HepG2 (cell line): Measurements from ENCODE around the gene FITM2. TPM values are rescaled to one million over a fixed set of nuclear protein-coding genes. Genes with fewer than 3 reads are reported as not detected.
A peak's percentile ranks its signal among the peaks of the same experiment; 100 is the strongest.

Source experiments
- SIN3A ChIP-seq: IDR thresholded peaks from 2 replicates; pipeline ENCODE4 v1.6.1; 2011; ENCODE audit warnings: low read depth, mild to moderate bottlenecking, control low read depth, low read length, borderline replicate concordance
- TARDBP ChIP-seq: sonication (generic); formaldehyde crosslinking; IDR thresholded peaks from 2 replicates; pipeline ENCODE4 v1.8.0; 2022; ENCODE audit warnings: mild to moderate bottlenecking, missing genetic modification reagents
- ZFY ChIP-seq: sonication (generic); formaldehyde crosslinking; IDR thresholded peaks from 2 replicates; pipeline ENCODE4 v1.4.0; 2020; ENCODE audit warnings: missing genetic modification reagents
- ZNF207 ChIP-seq: fragments of 450-650 bp; IDR thresholded peaks from 2 replicates; pipeline ENCODE4 v1.6.1; 2016; ENCODE audit warnings: antibody characterized with exemption, borderline replicate concordance
- ZNF878 ChIP-seq: sonication (generic); formaldehyde crosslinking; IDR thresholded peaks from 2 replicates; pipeline ENCODE4 v1.8.1; 2023; ENCODE audit warnings: mild to moderate bottlenecking, missing genetic modification reagents, moderate library complexity
- ZNF883 ChIP-seq: sonication (generic); formaldehyde crosslinking; IDR thresholded peaks from 2 replicates; pipeline ENCODE4 v1.5.1; 2020; ENCODE audit warnings: mild to moderate bottlenecking, missing genetic modification reagents; ENCODE audit errors: not compliant biosample characterization
- polyA plus RNA-seq, 8 experiments: library from polyadenylated mRNA; depleted of rRNA in 3 of 8; stranded (reverse) in 7 of 8; unstranded in 1 of 8; fragments of >200 nt; fragmentation: Illumina TruSeq in 4 of 8; extraction: Trizol in 4 of 8; gene quantifications; 2 replicates each; pipeline versions ENCODE4 v1.2.1 to v1.2.3, GENCODE V29; 2011 to 2016; ENCODE audit warnings: low read depth in 4 of 8, missing spikeins in 1 of 8, mixed read lengths in 1 of 8; ENCODE audit not compliant: insufficient read depth in 1 of 8
- total RNA-seq, 5 experiments: library from RNA; depleted of rRNA; stranded (reverse); fragments of >200 nt; fragmentation: Illumina TruSeq; extraction: Trizol; gene quantifications; 2 replicates each; pipeline ENCODE4 v1.2.3, GENCODE V29; 2016; ENCODE audit warnings: low read depth in 1 of 5
- TF ChIP-seq, protein P1 (sequence below): sonication (generic); formaldehyde crosslinking; IDR thresholded peaks from 2 replicates; pipeline ENCODE4 v1.5.0; 2020; ENCODE audit warnings: mild to moderate bottlenecking, missing genetic modification reagents, borderline replicate concordance
- TF ChIP-seq, protein P2 (sequence below): sonication (generic); formaldehyde crosslinking; conservative IDR thresholded peaks from 2 replicates; pipeline ENCODE4 v1.4.0; 2020; ENCODE audit warnings: missing genetic modification reagents
- TF ChIP-seq, protein P3 (sequence below): sonication (generic); formaldehyde crosslinking; IDR thresholded peaks from 2 replicates; pipeline ENCODE4 v1.4.0; 2020; ENCODE audit warnings: missing genetic modification reagents
- TF ChIP-seq, protein P4 (sequence below): sonication (generic); formaldehyde crosslinking; IDR thresholded peaks from 2 replicates; pipeline ENCODE4 v1.8.1; 2023; ENCODE audit warnings: mild to moderate bottlenecking, moderate library complexity, missing genetic modification reagents
- TF ChIP-seq, protein P5 (sequence below): fragments of 450-650 bp; IDR thresholded peaks from 2 replicates; pipeline ENCODE4 v1.6.1; 2017; ENCODE audit warnings: mild to moderate bottlenecking

The FITM2 gene
- total and polyA plus RNA-seq, 2 of the 13 experiments (the other 11 are each of a cell fraction or from before 2014, with no cell fraction given), result 9.6 to 24.5 TPM

DNA sequence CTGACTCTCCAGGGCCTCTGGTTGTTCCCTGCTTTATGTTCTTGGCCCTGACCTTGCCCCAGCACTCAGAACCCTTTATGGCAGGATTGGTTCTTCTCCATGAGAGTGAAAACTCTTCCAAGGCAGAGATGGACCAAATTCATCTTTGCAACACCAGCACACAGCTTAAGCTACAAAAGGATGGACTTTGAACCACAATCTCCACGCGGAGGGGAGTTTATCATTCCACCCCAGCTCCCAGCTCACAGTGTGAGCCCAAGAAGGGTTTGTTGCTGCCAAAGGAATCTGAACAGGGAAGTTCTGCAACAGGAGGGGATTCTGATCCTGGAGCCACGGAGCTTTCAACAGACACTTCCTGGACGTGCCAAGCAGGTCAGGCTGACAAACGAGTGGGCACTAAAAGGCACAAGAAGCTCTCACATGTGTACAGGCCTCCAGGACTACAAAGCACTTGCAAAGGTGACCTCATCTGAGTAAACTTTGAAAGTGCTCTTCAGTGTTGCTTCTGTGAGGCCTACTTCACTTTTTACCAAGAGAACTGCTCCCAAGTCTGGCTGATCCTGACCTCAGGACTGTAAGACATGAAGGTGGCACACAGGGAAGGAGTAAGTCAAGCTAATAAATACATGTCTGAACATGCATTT lies 8.9 kb downstream of the FITM2 start (continued):
- TF ChIP-seq, protein P1, sequence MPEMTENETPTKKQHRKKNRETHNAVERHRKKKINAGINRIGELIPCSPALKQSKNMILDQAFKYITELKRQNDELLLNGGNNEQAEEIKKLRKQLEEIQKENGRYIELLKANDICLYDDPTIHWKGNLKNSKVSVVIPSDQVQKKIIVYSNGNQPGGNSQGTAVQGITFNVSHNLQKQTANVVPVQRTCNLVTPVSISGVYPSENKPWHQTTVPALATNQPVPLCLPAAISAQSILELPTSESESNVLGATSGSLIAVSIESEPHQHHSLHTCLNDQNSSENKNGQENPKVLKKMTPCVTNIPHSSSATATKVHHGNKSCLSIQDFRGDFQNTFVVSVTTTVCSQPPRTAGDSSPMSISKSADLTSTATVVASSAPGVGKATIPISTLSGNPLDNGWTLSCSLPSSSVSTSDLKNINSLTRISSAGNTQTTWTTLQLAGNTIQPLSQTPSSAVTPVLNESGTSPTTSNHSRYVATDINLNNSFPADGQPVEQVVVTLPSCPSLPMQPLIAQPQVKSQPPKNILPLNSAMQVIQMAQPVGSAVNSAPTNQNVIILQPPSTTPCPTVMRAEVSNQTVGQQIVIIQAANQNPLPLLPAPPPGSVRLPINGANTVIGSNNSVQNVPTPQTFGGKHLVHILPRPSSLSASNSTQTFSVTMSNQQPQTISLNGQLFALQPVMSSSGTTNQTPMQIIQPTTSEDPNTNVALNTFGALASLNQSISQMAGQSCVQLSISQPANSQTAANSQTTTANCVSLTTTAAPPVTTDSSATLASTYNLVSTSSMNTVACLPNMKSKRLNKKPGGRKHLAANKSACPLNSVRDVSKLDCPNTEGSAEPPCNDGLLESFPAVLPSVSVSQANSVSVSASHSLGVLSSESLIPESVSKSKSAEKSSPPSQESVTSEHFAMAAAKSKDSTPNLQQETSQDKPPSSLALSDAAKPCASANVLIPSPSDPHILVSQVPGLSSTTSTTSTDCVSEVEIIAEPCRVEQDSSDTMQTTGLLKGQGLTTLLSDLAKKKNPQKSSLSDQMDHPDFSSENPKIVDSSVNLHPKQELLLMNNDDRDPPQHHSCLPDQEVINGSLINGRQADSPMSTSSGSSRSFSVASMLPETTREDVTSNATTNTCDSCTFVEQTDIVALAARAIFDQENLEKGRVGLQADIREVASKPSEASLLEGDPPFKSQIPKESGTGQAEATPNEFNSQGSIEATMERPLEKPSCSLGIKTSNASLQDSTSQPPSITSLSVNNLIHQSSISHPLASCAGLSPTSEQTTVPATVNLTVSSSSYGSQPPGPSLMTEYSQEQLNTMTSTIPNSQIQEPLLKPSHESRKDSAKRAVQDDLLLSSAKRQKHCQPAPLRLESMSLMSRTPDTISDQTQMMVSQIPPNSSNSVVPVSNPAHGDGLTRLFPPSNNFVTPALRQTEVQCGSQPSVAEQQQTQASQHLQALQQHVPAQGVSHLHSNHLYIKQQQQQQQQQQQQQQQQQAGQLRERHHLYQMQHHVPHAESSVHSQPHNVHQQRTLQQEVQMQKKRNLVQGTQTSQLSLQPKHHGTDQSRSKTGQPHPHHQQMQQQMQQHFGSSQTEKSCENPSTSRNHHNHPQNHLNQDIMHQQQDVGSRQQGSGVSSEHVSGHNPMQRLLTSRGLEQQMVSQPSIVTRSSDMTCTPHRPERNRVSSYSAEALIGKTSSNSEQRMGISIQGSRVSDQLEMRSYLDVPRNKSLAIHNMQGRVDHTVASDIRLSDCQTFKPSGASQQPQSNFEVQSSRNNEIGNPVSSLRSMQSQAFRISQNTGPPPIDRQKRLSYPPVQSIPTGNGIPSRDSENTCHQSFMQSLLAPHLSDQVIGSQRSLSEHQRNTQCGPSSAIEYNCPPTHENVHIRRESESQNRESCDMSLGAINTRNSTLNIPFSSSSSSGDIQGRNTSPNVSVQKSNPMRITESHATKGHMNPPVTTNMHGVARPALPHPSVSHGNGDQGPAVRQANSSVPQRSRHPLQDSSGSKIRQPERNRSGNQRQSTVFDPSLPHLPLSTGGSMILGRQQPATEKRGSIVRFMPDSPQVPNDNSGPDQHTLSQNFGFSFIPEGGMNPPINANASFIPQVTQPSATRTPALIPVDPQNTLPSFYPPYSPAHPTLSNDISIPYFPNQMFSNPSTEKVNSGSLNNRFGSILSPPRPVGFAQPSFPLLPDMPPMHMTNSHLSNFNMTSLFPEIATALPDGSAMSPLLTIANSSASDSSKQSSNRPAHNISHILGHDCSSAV (CRISPR knock-in tag), result no peak
- no peak for TF ChIP-seq ZNF878 (CRISPR knock-in tag)
- TF ChIP-seq, protein P2, sequence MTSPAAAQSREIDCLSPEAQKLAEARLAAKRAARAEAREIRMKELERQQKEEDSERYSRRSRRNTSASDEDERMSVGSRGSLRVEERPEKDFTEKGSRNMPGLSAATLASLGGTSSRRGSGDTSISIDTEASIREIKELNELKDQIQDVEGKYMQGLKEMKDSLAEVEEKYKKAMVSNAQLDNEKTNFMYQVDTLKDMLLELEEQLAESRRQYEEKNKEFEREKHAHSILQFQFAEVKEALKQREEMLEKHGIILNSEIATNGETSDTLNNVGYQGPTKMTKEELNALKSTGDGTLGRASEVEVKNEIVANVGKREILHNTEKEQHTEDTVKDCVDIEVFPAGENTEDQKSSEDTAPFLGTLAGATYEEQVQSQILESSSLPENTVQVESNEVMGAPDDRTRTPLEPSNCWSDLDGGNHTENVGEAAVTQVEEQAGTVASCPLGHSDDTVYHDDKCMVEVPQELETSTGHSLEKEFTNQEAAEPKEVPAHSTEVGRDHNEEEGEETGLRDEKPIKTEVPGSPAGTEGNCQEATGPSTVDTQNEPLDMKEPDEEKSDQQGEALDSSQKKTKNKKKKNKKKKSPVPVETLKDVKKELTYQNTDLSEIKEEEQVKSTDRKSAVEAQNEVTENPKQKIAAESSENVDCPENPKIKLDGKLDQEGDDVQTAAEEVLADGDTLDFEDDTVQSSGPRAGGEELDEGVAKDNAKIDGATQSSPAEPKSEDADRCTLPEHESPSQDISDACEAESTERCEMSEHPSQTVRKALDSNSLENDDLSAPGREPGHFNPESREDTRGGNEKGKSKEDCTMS (CRISPR knock-in tag), result no peak
- TF ChIP-seq, protein P3, sequence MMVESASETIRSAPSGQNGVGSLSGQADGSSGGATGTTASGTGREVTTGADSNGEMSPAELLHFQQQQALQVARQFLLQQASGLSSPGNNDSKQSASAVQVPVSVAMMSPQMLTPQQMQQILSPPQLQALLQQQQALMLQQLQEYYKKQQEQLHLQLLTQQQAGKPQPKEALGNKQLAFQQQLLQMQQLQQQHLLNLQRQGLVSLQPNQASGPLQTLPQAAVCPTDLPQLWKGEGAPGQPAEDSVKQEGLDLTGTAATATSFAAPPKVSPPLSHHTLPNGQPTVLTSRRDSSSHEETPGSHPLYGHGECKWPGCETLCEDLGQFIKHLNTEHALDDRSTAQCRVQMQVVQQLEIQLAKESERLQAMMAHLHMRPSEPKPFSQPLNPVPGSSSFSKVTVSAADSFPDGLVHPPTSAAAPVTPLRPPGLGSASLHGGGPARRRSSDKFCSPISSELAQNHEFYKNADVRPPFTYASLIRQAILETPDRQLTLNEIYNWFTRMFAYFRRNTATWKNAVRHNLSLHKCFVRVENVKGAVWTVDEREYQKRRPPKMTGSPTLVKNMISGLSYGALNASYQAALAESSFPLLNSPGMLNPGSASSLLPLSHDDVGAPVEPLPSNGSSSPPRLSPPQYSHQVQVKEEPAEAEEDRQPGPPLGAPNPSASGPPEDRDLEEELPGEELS (CRISPR knock-in tag), result no peak; the same call in none of the 2 replicates
- TF ChIP-seq, protein P4, sequence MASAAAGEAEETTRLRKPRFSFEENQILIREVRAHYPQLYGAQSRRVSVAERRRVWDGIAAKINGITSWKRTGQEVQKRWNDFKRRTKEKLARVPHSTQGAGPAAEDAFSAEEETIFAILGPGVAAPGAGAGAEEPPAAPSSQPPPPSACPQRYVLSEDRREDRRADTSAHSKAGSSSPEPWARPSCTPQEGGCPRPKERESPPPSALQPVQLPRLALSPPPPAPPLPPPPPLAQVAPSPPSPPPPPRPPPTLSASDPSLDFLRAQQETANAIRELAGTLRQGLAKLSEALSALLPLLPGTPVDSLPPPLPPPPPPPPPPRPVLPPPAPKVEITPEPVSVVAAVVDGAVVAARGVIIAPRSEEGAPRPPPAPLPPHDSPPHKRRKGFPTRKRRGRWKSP (CRISPR knock-in tag), result no peak; the same call in 1 of the 2 replicates
- TF ChIP-seq ZNF207, result no peak
- no peak for TF ChIP-seq SIN3A
- TF ChIP-seq TARDBP (CRISPR knock-in tag), result peak; percentile 64; the same call in 1 of the 2 replicates
- TF ChIP-seq ZNF883, result no peak
- TF ChIP-seq, protein P5, sequence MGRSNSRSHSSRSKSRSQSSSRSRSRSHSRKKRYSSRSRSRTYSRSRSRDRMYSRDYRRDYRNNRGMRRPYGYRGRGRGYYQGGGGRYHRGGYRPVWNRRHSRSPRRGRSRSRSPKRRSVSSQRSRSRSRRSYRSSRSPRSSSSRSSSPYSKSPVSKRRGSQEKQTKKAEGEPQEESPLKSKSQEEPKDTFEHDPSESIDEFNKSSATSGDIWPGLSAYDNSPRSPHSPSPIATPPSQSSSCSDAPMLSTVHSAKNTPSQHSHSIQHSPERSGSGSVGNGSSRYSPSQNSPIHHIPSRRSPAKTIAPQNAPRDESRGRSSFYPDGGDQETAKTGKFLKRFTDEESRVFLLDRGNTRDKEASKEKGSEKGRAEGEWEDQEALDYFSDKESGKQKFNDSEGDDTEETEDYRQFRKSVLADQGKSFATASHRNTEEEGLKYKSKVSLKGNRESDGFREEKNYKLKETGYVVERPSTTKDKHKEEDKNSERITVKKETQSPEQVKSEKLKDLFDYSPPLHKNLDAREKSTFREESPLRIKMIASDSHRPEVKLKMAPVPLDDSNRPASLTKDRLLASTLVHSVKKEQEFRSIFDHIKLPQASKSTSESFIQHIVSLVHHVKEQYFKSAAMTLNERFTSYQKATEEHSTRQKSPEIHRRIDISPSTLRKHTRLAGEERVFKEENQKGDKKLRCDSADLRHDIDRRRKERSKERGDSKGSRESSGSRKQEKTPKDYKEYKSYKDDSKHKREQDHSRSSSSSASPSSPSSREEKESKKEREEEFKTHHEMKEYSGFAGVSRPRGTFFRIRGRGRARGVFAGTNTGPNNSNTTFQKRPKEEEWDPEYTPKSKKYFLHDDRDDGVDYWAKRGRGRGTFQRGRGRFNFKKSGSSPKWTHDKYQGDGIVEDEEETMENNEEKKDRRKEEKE, result no peak
- TF ChIP-seq ZFY (CRISPR knock-in tag), result peak; percentile 94
